Retinal pigment epithelial cell (primary cell): ENCODE measurements around the gene SGSM1.

Experiments
- DNase-seq: peaks from one replicate; pipeline ENCODE4 v3.0.0-alpha.2; 2010; ENCODE audit warnings: low read depth
- H3K4me3 ChIP-seq: 2 replicates; pipeline ENCODE4 v1.5.1; 2011; ENCODE audit warnings: mild to moderate bottlenecking, low read length, control low read depth, moderate library complexity
- CTCF ChIP-seq: conservative IDR thresholded peaks from 2 replicates; pipeline ENCODE4 v1.5.1; 2011; ENCODE audit warnings: low read depth, low read length, control low read depth, inconsistent platforms

Gene SGSM1

GRCh38 chr22:24976442-24977218 lies 170.6 kb downstream of the SGSM1 start:
- TF ChIP-seq CTCF = no peak
- no peak for DNase-seq

More at GRCh38 chr22:24976442-24977218, 170.6 kb downstream of the SGSM1 start:
- no peak overlapping the region for H3K4me3 ChIP-seq
